HG03439 (cell line): Measurements from ENCODE around the gene YY1.
"Not testable (repeated sequence)": the region's sequence is repeated elsewhere in the genome, so short reads cannot be mapped to it uniquely, and the experiment has no call there.

ENCODE experiments used
- ATAC-seq: cut with Tn5 transposase; IDR thresholded peaks from one replicate; pipeline ENCODE4 v1.9.1; 2021; ENCODE audit warnings: mild to moderate bottlenecking, moderate library complexity; ENCODE audit not compliant: unreplicated experiment

Gene YY1

GRCh38 chr14:100238419-100239210, at the start of gene YY1:
Gene YY1 (plus strand): TSS chr14:100239144. CDS start chr14:100239245, 101 bp downstream.
- peak; percentile 77 for ATAC-seq

- no peak for ATAC-seq
These were observed 48.8 kb upstream of the YY1 start for GRCh38 chr14:100190126-100190525.

- ATAC-seq, result no peak
These were observed 47.2 kb upstream of the YY1 start for GRCh38 chr14:100191584-100192249.

- ATAC-seq, result no peak
These were observed 46.7 kb upstream of the YY1 start for GRCh38 chr14:100192250-100192671.

GRCh38 chr14:100192672-100193416, 46.1 kb upstream of the YY1 start:
- ATAC-seq, result peak; percentile 98

GRCh38 chr14:100193417-100194357, 45.3 kb upstream of the YY1 start:
- ATAC-seq, result no peak

- no peak for ATAC-seq
These were observed 39.6 kb upstream of the YY1 start for GRCh38 chr14:100199240-100199860.

GRCh38 chr14:100200311-100200710, 38.6 kb upstream of the YY1 start:
- ATAC-seq, result no peak

GRCh38 chr14:100201701-100202100, 37.2 kb upstream of the YY1 start:
- ATAC-seq, result no peak

- no peak for ATAC-seq
These were observed 36.2 kb upstream of the YY1 start for GRCh38 chr14:100202712-100203111.

GRCh38 chr14:100203146-100203545, 35.8 kb upstream of the YY1 start:
- ATAC-seq, result no peak

GRCh38 chr14:100203962-100204834, 34.7 kb upstream of the YY1 start:
- ATAC-seq, result no peak

GRCh38 chr14:100204835-100205167, 34.1 kb upstream of the YY1 start:
- not testable (repeated sequence) for ATAC-seq

GRCh38 chr14:100207588-100207987, 31.4 kb upstream of the YY1 start:
- not testable (repeated sequence) for ATAC-seq

GRCh38 chr14:100208136-100208535, 30.8 kb upstream of the YY1 start:
- not testable (repeated sequence) for ATAC-seq

GRCh38 chr14:100211366-100211765, 27.6 kb upstream of the YY1 start:
- no peak for ATAC-seq

- ATAC-seq, result no peak
These were observed 27.1 kb upstream of the YY1 start for GRCh38 chr14:100211893-100212292.

GRCh38 chr14:100212476-100213333, 26.2 kb upstream of the YY1 start:
- no peak for ATAC-seq
